ENCODE results near the gene PTN.

- TF ChIP-seq CTCF (IDR thresholded peaks at IDR 0.05; ENCODE audit: low read depth, low read length, poor library complexity, severe bottlenecking): no peak
- no peak for TF ChIP-seq EZH2phosphoT487 (IDR thresholded peaks at IDR 0.05; ENCODE audit: borderline replicate concordance, low read length)
Measured at GRCh38 chr7:137206770-137207169, 136.8 kb downstream of the PTN start.
